ENCODE measurements around the gene FAM120B. TPM values are rescaled to one million over a fixed set of nuclear protein-coding genes. Genes with fewer than 3 reads are reported as not detected.

Gene FAM120B
- total RNA-seq (2014; rRNA removed; shearing (Covaris generic)) (12.0 and 17.1 TPM in 2 replicates), polyA plus RNA-seq (2016; fragmentation: Nextera tagmentation; extraction: Ambion mirVana) (28.5 and 29.1 TPM in 2 replicates)

GRCh38 chr6:170306324-170307079 lies at the start of gene FAM120B:
FAM120B (plus strand) TSS chr6:170306758; CDS start chr6:170317391, 10,633 bp downstream.
- H3K27ac ChIP-seq = peak within 1 kb of the TSS; percentile 58
- no peaks in the 10 kb centered on the region for H3F3A ChIP-seq (ENCODE audit: insufficient read depth)
- H3K36me3 ChIP-seq (ENCODE audit: low read depth) = no peaks in the 10 kb centered on the region
- no peaks in the 10 kb centered on the region for H3K9me2 ChIP-seq (ENCODE audit: insufficient read depth)
- H3K9me3 ChIP-seq (ENCODE audit: low read depth) = no peaks in the 10 kb centered on the region
- H3K4me2 ChIP-seq (ENCODE audit: unreplicated experiment) = peak within 1 kb of the TSS; percentile 99
- peaks cover 22% of the 10 kb centered on the region for H3K4me1 ChIP-seq (ENCODE audit: insufficient read depth)
- peaks cover 8% of the 10 kb centered on the region; the same call in 1 of the 2 replicates for H4K20me1 ChIP-seq (ENCODE audit: insufficient read depth)
- TF ChIP-seq EZH2 (IDR thresholded peaks at IDR 0.05; ENCODE audit: insufficient read depth, poor library complexity, severe bottlenecking) = no peak
- TF ChIP-seq EZH2phosphoT487 (IDR thresholded peaks at IDR 0.05; ENCODE audit: insufficient read depth, low read depth) = no peak
- no peaks in the 10 kb centered on the region for H3K27me3 ChIP-seq (replicated peaks; ENCODE audit: insufficient read depth)
- peak within 1 kb of the TSS; percentile 93 for H3K4me3 ChIP-seq
- peak within 1 kb of the TSS; percentile 88 for H2AFZ ChIP-seq
- peak within 1 kb of the TSS; percentile 97 for H3K9ac ChIP-seq
- peaks cover 50% of the 10 kb centered on the region for H3K79me2 ChIP-seq (ENCODE audit: insufficient read depth)
- in situ Hi-C loops (cut with MboI) = no loop called here
- 1 to 2% methylated on average over 65 to 95 of the region's 97 CpGs for WGBS, 2 experiments (ENCODE audit: low coverage in 1 of 2, low lambda C conversion rate in 2 of 2, missing lambda C conversion rate in 2 of 2)
- peak; percentile 99 for DNase-seq

GRCh38 chr6:170257376-170257775 lies 49.2 kb upstream of the FAM120B start:
- TF ChIP-seq EZH2 (IDR thresholded peaks at IDR 0.05; ENCODE audit: insufficient read depth, poor library complexity, severe bottlenecking) (no peak), EZH2phosphoT487 (IDR thresholded peaks at IDR 0.05; ENCODE audit: insufficient read depth, low read depth) (no peak)
- 50 to 63% methylated on average over 4 of the region's 4 CpGs for WGBS, 2 experiments (ENCODE audit: low coverage in 1 of 2, low lambda C conversion rate in 2 of 2, missing lambda C conversion rate in 2 of 2)
- Histone ChIP-seq H3K27me3 (replicated peaks; ENCODE audit: insufficient read depth) (peaks cover 5% of the 10 kb centered on the region; the same call in 1 of the 2 replicates), H3K9me3 (ENCODE audit: low read depth) (no peaks in the 10 kb centered on the region), H3K4me3 (no peak overlapping the region), H3K4me1 (ENCODE audit: insufficient read depth) (no peaks in the 10 kb centered on the region), H3K4me2 (ENCODE audit: unreplicated experiment) (no peak overlapping the region), H3K36me3 (ENCODE audit: low read depth) (no peaks in the 10 kb centered on the region), H4K20me1 (ENCODE audit: insufficient read depth) (no peaks in the 10 kb centered on the region), H3K27ac (no peak overlapping the region), H2AFZ (no peak overlapping the region), H3K9me2 (ENCODE audit: insufficient read depth) (no peaks in the 10 kb centered on the region), H3K9ac (no peak overlapping the region), H3K79me2 (ENCODE audit: insufficient read depth) (no peaks in the 10 kb centered on the region), H3F3A (ENCODE audit: insufficient read depth) (no peaks in the 10 kb centered on the region)
- in situ Hi-C loops (cut with MboI) = no loop called here
- no peak for DNase-seq

- Histone ChIP-seq H3K79me2 (ENCODE audit: insufficient read depth) (no peaks in the 10 kb centered on the region), H2AFZ (no peak overlapping the region), H3K9ac (no peak overlapping the region), H3F3A (ENCODE audit: insufficient read depth) (no peaks in the 10 kb centered on the region), H3K27me3 (replicated peaks; ENCODE audit: insufficient read depth) (peaks cover 5% of the 10 kb centered on the region; the same call in 1 of the 2 replicates), H3K27ac (no peak overlapping the region), H3K4me1 (ENCODE audit: insufficient read depth) (no peaks in the 10 kb centered on the region), H3K4me3 (no peak overlapping the region), H3K9me2 (ENCODE audit: insufficient read depth) (no peaks in the 10 kb centered on the region), H4K20me1 (ENCODE audit: insufficient read depth) (no peaks in the 10 kb centered on the region), H3K36me3 (ENCODE audit: low read depth) (no peaks in the 10 kb centered on the region), H3K9me3 (ENCODE audit: low read depth) (no peaks in the 10 kb centered on the region), H3K4me2 (ENCODE audit: unreplicated experiment) (no peak overlapping the region)
- no peak for TF ChIP-seq EZH2phosphoT487 (IDR thresholded peaks at IDR 0.05; ENCODE audit: insufficient read depth, low read depth)
- in situ Hi-C loops (cut with MboI) = no loop called here
- no peak for DNase-seq
- 80 to 85% methylated on average over 6 of the region's 6 CpGs for WGBS, 2 experiments (ENCODE audit: low coverage in 1 of 2, low lambda C conversion rate in 2 of 2, missing lambda C conversion rate in 2 of 2)
Observed at GRCh38 chr6:170258407-170258806, 48.2 kb upstream of the FAM120B start.

GRCh38 chr6:170259278-170259677 lies 47.3 kb upstream of the FAM120B start:
- Histone ChIP-seq H3K9me2 (ENCODE audit: insufficient read depth) (no peaks in the 10 kb centered on the region), H3K27me3 (replicated peaks; ENCODE audit: insufficient read depth) (0 out of 2 replicates have a peak, but pooled peaks cover 5% of the 10 kb centered on the region), H3K36me3 (ENCODE audit: low read depth) (no peaks in the 10 kb centered on the region), H3K27ac (no peak overlapping the region), H2AFZ (no peak overlapping the region), H3K4me3 (no peak overlapping the region), H3K9ac (no peak overlapping the region), H3F3A (ENCODE audit: insufficient read depth) (no peaks in the 10 kb centered on the region), H3K79me2 (ENCODE audit: insufficient read depth) (no peaks in the 10 kb centered on the region), H4K20me1 (ENCODE audit: insufficient read depth) (no peaks in the 10 kb centered on the region), H3K4me2 (ENCODE audit: unreplicated experiment) (no peak overlapping the region), H3K9me3 (ENCODE audit: low read depth) (no peaks in the 10 kb centered on the region), H3K4me1 (ENCODE audit: insufficient read depth) (no peaks in the 10 kb centered on the region)
- WGBS, 2 experiments (ENCODE audit: low coverage in 1 of 2, low lambda C conversion rate in 2 of 2, missing lambda C conversion rate in 2 of 2) = 47 to 60% methylated on average over 5 of the region's 5 CpGs
- no peak for DNase-seq
- in situ Hi-C loops (cut with MboI) = no loop called here
- TF ChIP-seq EZH2phosphoT487 (IDR thresholded peaks at IDR 0.05; ENCODE audit: insufficient read depth, low read depth) = no peak
- no peak for TF ChIP-seq EZH2 (IDR thresholded peaks at IDR 0.05; ENCODE audit: insufficient read depth, poor library complexity, severe bottlenecking)
